Loucy (cell line): ENCODE measurements around the gene PIGQ.

Experiments used
- H2AFZ ChIP-seq: fragments of 200-600 bp; sonication (generic); 2 replicates; pipeline ENCODE4 v1.6.0; 2016; ENCODE audit warnings: antibody characterized with exemption, mild to moderate bottlenecking, low read length, moderate library complexity
- H3F3A ChIP-seq: fragments of 200-600 bp; 2 replicates; pipeline ENCODE4 v1.6.0; 2016; ENCODE audit warnings: antibody characterized with exemption, low read depth, mild to moderate bottlenecking
- H3K27me3 ChIP-seq: fragments of 200-600 bp; sonication (generic); 2 replicates; pipeline ENCODE4 v1.6.1; 2014; ENCODE audit warnings: low read length, mild to moderate bottlenecking; ENCODE audit not compliant: insufficient read depth, poor library complexity, severe bottlenecking
- H3K36me3 ChIP-seq: fragments of 200-600 bp; sonication (generic); 2 replicates; pipeline ENCODE4 v1.6.1; 2016; ENCODE audit warnings: low read length; ENCODE audit not compliant: insufficient read depth
- H3K4me1 ChIP-seq: fragments of 200-600 bp; sonication (generic); 2 replicates; pipeline ENCODE4 v1.5.1; 2014; ENCODE audit warnings: low read length, mild to moderate bottlenecking; ENCODE audit not compliant: insufficient read depth, poor library complexity, severe bottlenecking
- H3K4me2 ChIP-seq: fragments of 200-600 bp; sonication (generic); 2 replicates; pipeline ENCODE4 v1.6.0; 2014; ENCODE audit warnings: antibody characterized with exemption, low read length, low read depth, mild to moderate bottlenecking; ENCODE audit not compliant: poor library complexity, severe bottlenecking
- H3K4me3 ChIP-seq: fragments of 200-600 bp; sonication (generic); 2 replicates; pipeline ENCODE4 v1.5.1; 2014; ENCODE audit warnings: low read length, mild to moderate bottlenecking, mixed read lengths; ENCODE audit not compliant: poor library complexity, severe bottlenecking
- H3K79me2 ChIP-seq: fragments of 200-600 bp; sonication (generic); 2 replicates; pipeline ENCODE4 v1.6.1; 2014; ENCODE audit warnings: low read length; ENCODE audit not compliant: insufficient read depth
- H3K9ac ChIP-seq: fragments of 200-600 bp; sonication (generic); 2 replicates; pipeline ENCODE4 v1.6.0; 2014; ENCODE audit warnings: mild to moderate bottlenecking, low read depth, low read length, moderate library complexity; ENCODE audit not compliant: poor library complexity, severe bottlenecking
- H3K9me2 ChIP-seq: fragments of 200-600 bp; sonication (generic); replicated peaks from 2 replicates; pipeline ENCODE4 v1.6.1; 2016; ENCODE audit warnings: low read depth, low read length, mixed read lengths
- H3K9me3 ChIP-seq: fragments of 200-600 bp; sonication (generic); 2 replicates; pipeline ENCODE4 v1.6.1; 2014; ENCODE audit warnings: mild to moderate bottlenecking, antibody characterized with exemption, low read length, low read depth; ENCODE audit not compliant: insufficient read depth
- H4K20me1 ChIP-seq: fragments of 200-600 bp; sonication (generic); 2 replicates; pipeline ENCODE4 v1.6.0; 2014; ENCODE audit warnings: antibody characterized with exemption, low read length, mild to moderate bottlenecking; ENCODE audit not compliant: insufficient read depth, poor library complexity, severe bottlenecking
- CTCF ChIP-seq: fragments of 200-600 bp; sonication (generic); conservative IDR thresholded peaks from 2 replicates; pipeline ENCODE4 v1.5.1; 2014; ENCODE audit warnings: mild to moderate bottlenecking, antibody characterized with exemption, low read length
- EZH2phosphoT487 ChIP-seq: fragments of 200-600 bp; IDR thresholded peaks from 2 replicates; pipeline ENCODE4 v1.6.1; 2018; ENCODE audit warnings: antibody characterized with exemption, mild to moderate bottlenecking, moderate library complexity, borderline replicate concordance

PIGQ gene

GRCh38 chr16:568401-569258, 1.1 kb upstream of the PIGQ start:
- no peaks in the 10 kb centered on the region for H3K79me2 ChIP-seq
- H3K4me1 ChIP-seq: peaks cover 4% of the 10 kb centered on the region
- peak overlapping the region; percentile 81 for H3K9ac ChIP-seq
- TF ChIP-seq EZH2phosphoT487 (no peak), CTCF (no peak)
- peak overlapping the region; percentile 79 for H3K4me2 ChIP-seq
- H3K9me2 ChIP-seq: no peaks in the 10 kb centered on the region
- no peak overlapping the region for H2AFZ ChIP-seq
- H4K20me1 ChIP-seq: peaks cover 2% of the 10 kb centered on the region
- H3K36me3 ChIP-seq: no peaks in the 10 kb centered on the region
- H3K4me3 ChIP-seq: peak overlapping the region; percentile 74
- H3K9me3 ChIP-seq: no peaks in the 10 kb centered on the region
- no peaks in the 10 kb centered on the region for H3K27me3 ChIP-seq
- H3F3A ChIP-seq: no peaks in the 10 kb centered on the region

GRCh38 chr16:572865-573650, 3.3 kb downstream of the PIGQ start:
- H3K9me2 ChIP-seq: no peaks in the 10 kb centered on the region
- TF ChIP-seq EZH2phosphoT487: no peak
- no peak overlapping the region for H2AFZ ChIP-seq
- peaks cover 2% of the 10 kb centered on the region for H4K20me1 ChIP-seq
- no peaks in the 10 kb centered on the region for H3K79me2 ChIP-seq
- H3K9me3 ChIP-seq: no peaks in the 10 kb centered on the region
- no peaks in the 10 kb centered on the region for H3K27me3 ChIP-seq
- no peak overlapping the region for H3K4me2 ChIP-seq
- no peak overlapping the region for H3K4me3 ChIP-seq
- no peak overlapping the region for H3K9ac ChIP-seq
- H3K36me3 ChIP-seq: no peaks in the 10 kb centered on the region
- H3F3A ChIP-seq: no peaks in the 10 kb centered on the region
- H3K4me1 ChIP-seq: peaks cover 14% of the 10 kb centered on the region

- Histone ChIP-seq H3K9me2 (no peaks in the 10 kb centered on the region), H3K79me2 (no peaks in the 10 kb centered on the region), H3K27me3 (no peaks in the 10 kb centered on the region), H3K9me3 (no peaks in the 10 kb centered on the region), H3K4me3 (no peak overlapping the region), H2AFZ (no peak overlapping the region), H3K36me3 (no peaks in the 10 kb centered on the region), H3K4me1 (peaks cover 14% of the 10 kb centered on the region), H3K4me2 (no peak overlapping the region), H4K20me1 (peaks cover 2% of the 10 kb centered on the region), H3F3A (no peaks in the 10 kb centered on the region), H3K9ac (no peak overlapping the region)
- no peak for TF ChIP-seq CTCF
- no peak for TF ChIP-seq EZH2phosphoT487
Observed at GRCh38 chr16:574021-574760, 4.4 kb downstream of the PIGQ start.
